H1 (cell line): ENCODE measurements around the gene MARCHF10. TPM values are rescaled to one million over a fixed set of nuclear protein-coding genes. Genes with fewer than 3 reads are reported as not detected.

Experiments used
- POLR2AphosphoS5 ChIP-seq: IDR thresholded peaks from 2 replicates; pipeline ENCODE4 v1.6.1; 2011; ENCODE audit warnings: low read depth, low read length
- polyA plus RNA-seq, 7 experiments: library from polyadenylated mRNA; depleted of rRNA in 3 of 7; stranded (reverse) in 5 of 7; unstranded in 2 of 7; fragments of >200 nt in 5 of 7; fragments of 200-250 nt in 2 of 7; gene quantifications; 1 replicate in 5 of 7; 2 replicates in 1 of 7; 4 replicates in 1 of 7; pipeline versions ENCODE4 v1.2.1 to v1.2.3, GENCODE V29; 2011 to 2013; ENCODE audit warnings: missing spikeins in 2 of 7, mixed read lengths in 2 of 7
- total RNA-seq: library from RNA; stranded (reverse); fragmentation: NEBNext Ultra II Directional; extraction: Animal tissue kit (Norgen Biotek cat#: 25700); gene quantifications from 2 replicates; pipeline ENCODE4 v1.2.1, GENCODE V29; 2021

Gene MARCHF10
- total and polyA plus RNA-seq, 2 of the 8 experiments (the other 6 are each of a cell fraction or from before 2014, with no cell fraction given), result 0.48 to 0.73 TPM

- no peak for TF ChIP-seq POLR2AphosphoS5
- TF ChIP-seq, all 59 proteins: peak for 0
Measured at GRCh38 chr17:62792447-62792800, 15.7 kb downstream of the MARCHF10 start (continued).
